ENCODE data around the gene IDH2. TPM values are rescaled to one million over a fixed set of nuclear protein-coding genes. Genes with fewer than 3 reads are reported as not detected.
A peak's percentile ranks its signal among the peaks of the same experiment; 100 is the strongest.

Gene IDH2
- total and polyA plus RNA-seq, 2 of the 13 experiments (the other 11 are each of a cell fraction or from before 2014, with no cell fraction given) = 121 to 145 TPM

DNA sequence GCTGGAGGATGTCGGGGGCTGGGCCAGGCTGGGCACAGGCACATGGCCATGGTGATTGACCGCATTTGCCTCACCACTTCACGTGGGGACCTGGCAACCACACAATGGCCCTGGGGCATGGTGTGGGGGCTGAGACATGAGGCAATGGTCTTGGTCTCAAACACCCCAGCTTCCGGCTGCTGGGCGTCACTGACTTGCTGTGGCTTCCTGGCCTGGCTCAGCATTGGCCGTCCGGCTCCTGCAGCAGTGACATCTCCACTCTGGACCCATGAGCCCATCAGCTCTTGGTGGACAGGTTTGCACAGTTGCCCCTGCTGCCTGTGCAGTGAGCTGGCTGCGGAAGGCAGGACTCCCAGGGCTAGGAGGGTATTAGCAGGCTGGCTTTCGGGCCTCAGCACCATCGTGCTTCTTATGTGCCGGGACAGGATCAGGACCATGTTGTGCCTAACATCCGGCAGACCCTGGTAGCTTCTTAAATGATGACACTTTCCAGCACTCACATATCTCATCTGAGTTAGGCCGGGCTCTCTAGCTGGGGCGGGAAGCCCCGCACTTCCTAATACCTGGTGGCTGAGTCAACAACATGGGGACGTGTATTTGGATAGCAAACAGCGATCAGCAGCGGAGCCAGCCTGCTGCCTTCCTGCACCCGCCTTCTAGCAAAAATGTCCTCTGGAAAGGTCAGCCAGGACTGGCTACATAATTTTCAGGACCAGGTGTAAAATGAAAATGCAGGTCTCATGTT is 67.0 kb downstream of the IDH2 start (continued):
- TF ChIP-seq ZNF891 (CRISPR knock-in tag; IDR thresholded peaks at IDR 0.05) (no peak), ZNF251 (CRISPR knock-in tag; IDR thresholded peaks at IDR 0.05) (no peak), BORCS8-MEF2B (CRISPR knock-in tag; IDR thresholded peaks at IDR 0.05) (no peak), AGO2 (optimal IDR thresholded peaks at IDR 0.05; ENCODE audit: low read depth, low read length) (peak; percentile 14), ZNF44 (CRISPR knock-in tag; IDR thresholded peaks at IDR 0.05) (0 out of 2 replicates have a peak, but pooled peaks have one; percentile 38), SIX1 (CRISPR knock-in tag; IDR thresholded peaks at IDR 0.05; ENCODE audit: borderline replicate concordance) (no peak), SOX5 (CRISPR knock-in tag; IDR thresholded peaks at IDR 0.05; ENCODE audit: borderline replicate concordance) (0 out of 2 replicates have a peak, but pooled peaks have one; percentile 25), AKAP8 (CRISPR knock-in tag; IDR thresholded peaks at IDR 0.05) (no peak), ZNF382 (CRISPR knock-in tag; IDR thresholded peaks at IDR 0.05; ENCODE audit: borderline replicate concordance) (no peak), ZNF790 (CRISPR knock-in tag; IDR thresholded peaks at IDR 0.05; ENCODE audit: borderline replicate concordance) (no peak), ZEB1 (IDR thresholded peaks at IDR 0.05; ENCODE audit: insufficient replicate concordance, low read depth) (peak; percentile 70), ZNF569 (CRISPR knock-in tag; IDR thresholded peaks at IDR 0.05; ENCODE audit: borderline replicate concordance) (no peak), ELF1 (CRISPR knock-in tag; IDR thresholded peaks at IDR 0.05) (peak; percentile 86), ZNF510 (CRISPR knock-in tag; IDR thresholded peaks at IDR 0.05; ENCODE audit: low read depth) (no peak), ZKSCAN8 (CRISPR knock-in tag; IDR thresholded peaks at IDR 0.05; ENCODE audit: borderline replicate concordance) (peak; percentile 17; the same call in 1 of the 2 replicates), MXD4 (CRISPR knock-in tag; IDR thresholded peaks at IDR 0.05) (no peak), GZF1 (CRISPR knock-in tag; IDR thresholded peaks at IDR 0.05) (no peak), ZNF652 (CRISPR knock-in tag; IDR thresholded peaks at IDR 0.05; ENCODE audit: borderline replicate concordance, low read depth) (no peak), PHF20 (CRISPR knock-in tag; IDR thresholded peaks at IDR 0.05) (no peak), TBX2 (CRISPR knock-in tag; IDR thresholded peaks at IDR 0.05; ENCODE audit: borderline replicate concordance) (peak; percentile 40; the same call in 1 of the 2 replicates), ZFY (CRISPR knock-in tag; IDR thresholded peaks at IDR 0.05) (peak; percentile 43; the same call in 1 of the 2 replicates), KAT8 (CRISPR knock-in tag; IDR thresholded peaks at IDR 0.05) (peak; percentile 60)
- TF ChIP-seq, protein P1, sequence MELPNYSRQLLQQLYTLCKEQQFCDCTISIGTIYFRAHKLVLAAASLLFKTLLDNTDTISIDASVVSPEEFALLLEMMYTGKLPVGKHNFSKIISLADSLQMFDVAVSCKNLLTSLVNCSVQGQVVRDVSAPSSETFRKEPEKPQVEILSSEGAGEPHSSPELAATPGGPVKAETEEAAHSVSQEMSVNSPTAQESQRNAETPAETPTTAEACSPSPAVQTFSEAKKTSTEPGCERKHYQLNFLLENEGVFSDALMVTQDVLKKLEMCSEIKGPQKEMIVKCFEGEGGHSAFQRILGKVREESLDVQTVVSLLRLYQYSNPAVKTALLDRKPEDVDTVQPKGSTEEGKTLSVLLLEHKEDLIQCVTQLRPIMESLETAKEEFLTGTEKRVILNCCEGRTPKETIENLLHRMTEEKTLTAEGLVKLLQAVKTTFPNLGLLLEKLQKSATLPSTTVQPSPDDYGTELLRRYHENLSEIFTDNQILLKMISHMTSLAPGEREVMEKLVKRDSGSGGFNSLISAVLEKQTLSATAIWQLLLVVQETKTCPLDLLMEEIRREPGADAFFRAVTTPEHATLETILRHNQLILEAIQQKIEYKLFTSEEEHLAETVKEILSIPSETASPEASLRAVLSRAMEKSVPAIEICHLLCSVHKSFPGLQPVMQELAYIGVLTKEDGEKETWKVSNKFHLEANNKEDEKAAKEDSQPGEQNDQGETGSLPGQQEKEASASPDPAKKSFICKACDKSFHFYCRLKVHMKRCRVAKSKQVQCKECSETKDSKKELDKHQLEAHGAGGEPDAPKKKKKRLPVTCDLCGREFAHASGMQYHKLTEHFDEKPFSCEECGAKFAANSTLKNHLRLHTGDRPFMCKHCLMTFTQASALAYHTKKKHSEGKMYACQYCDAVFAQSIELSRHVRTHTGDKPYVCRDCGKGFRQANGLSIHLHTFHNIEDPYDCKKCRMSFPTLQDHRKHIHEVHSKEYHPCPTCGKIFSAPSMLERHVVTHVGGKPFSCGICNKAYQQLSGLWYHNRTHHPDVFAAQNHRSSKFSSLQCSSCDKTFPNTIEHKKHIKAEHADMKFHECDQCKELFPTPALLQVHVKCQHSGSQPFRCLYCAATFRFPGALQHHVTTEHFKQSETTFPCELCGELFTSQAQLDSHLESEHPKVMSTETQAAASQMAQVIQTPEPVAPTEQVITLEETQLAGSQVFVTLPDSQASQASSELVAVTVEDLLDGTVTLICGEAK (IDR thresholded peaks at IDR 0.05) = no peak
- TF ChIP-seq, protein P1 (CRISPR knock-in tag; IDR thresholded peaks at IDR 0.05) = 0 out of 2 replicates have a peak, but pooled peaks have one; percentile 55
